Colonic mucosa (tissue), 4 donors: ENCODE results near the gene CAPRIN2. TPM values are rescaled to one million over a fixed set of nuclear protein-coding genes. Genes with fewer than 3 reads are reported as not detected.

ENCODE experiments used
- DNase-seq: peaks from one replicate; pipeline ENCODE4 v3.0.0-alpha.2; 2020
- H3K27ac ChIP-seq: fragments of 200-600 bp; one replicate; pipeline ENCODE4 v1.8.0; 2021
- H3K27me3 ChIP-seq: fragments of 200-600 bp; one replicate; pipeline ENCODE4 v1.8.0; 2021
- H3K36me3 ChIP-seq: fragments of 200-600 bp; one replicate; pipeline ENCODE4 v1.8.0; 2021
- H3K4me1 ChIP-seq: fragments of 200-600 bp; one replicate; pipeline ENCODE4 v1.8.0; 2021; ENCODE audit warnings: mild to moderate bottlenecking
- H3K4me3 ChIP-seq: fragments of 200-600 bp; one replicate; pipeline ENCODE4 v1.8.0; 2021
- H3K9ac ChIP-seq, 2 donors: one replicate each; pipeline ENCODE4 v1.7.0; 2013; ENCODE audit warnings: control low read depth in 2 of 2, low read depth in 2 of 2, low read length in 2 of 2
- H3K9me3 ChIP-seq: fragments of 200-600 bp; one replicate; pipeline ENCODE4 v1.8.0; 2021
- CTCF ChIP-seq: fragments of 200-600 bp; IDR thresholded peaks from one replicate; pipeline ENCODE4 v1.8.0; 2022; ENCODE audit warnings: antibody characterized with exemption, mild to moderate bottlenecking
- intact Hi-C: fragments of 100-400 bp; cut with DNase I; formaldehyde crosslinking; loops from one replicate; pipeline ENCODE4 v1.14.1; 2022
- total RNA-seq, 2 donors: library from RNA; stranded (reverse); fragmentation: NEBNext Ultra II Directional in 1 of 2; extraction: Animal tissue kit (Norgen Biotek cat#: 25700) in 1 of 2; gene quantifications; one replicate each; pipeline ENCODE4 v1.2.1, GENCODE V29; 2021
- donor health status: healthy.
- donor health status: DM: no; HTN: no; CAD: no.
- donor health status: DM: no; HTN: no; CAD: no.

CAPRIN2 gene
- total RNA-seq, 2 donors from 2014 or later, result 6.1 to 8.2 TPM

- Histone ChIP-seq H3K27me3 (no peaks in the 10 kb centered on the region), H3K4me3 (no peak overlapping the region), H3K27ac (no peak overlapping the region), H3K4me1 (peaks cover 7% of the 10 kb centered on the region), H3K9ac (no peak overlapping the region), H3K9me3 (no peaks in the 10 kb centered on the region), H3K36me3 (no peaks in the 10 kb centered on the region)
- DNase-seq, result no peak
- no peak for TF ChIP-seq CTCF
- intact Hi-C loops, result loop anchor here (10.0 kb wide), 1 partner anchor 58 kb away; the partner anchor contains the start of gene IPO8
Measured at GRCh38 chr12:30753233-30753632, 1.5 kb downstream of the CAPRIN2 start.

GRCh38 chr12:30752255-30752654 is 2.5 kb downstream of the CAPRIN2 start:
- no peaks in the 10 kb centered on the region for H3K36me3 ChIP-seq
- H3K27me3 ChIP-seq, result no peaks in the 10 kb centered on the region
- no peaks in the 10 kb centered on the region for H3K9me3 ChIP-seq
- DNase-seq, result no peak
- no peak overlapping the region for H3K9ac ChIP-seq
- H3K4me3 ChIP-seq, result no peak overlapping the region
- intact Hi-C loops, result loop anchor here (10.0 kb wide), 1 partner anchor 57 kb away; the partner anchor contains the start of gene IPO8
- H3K4me1 ChIP-seq, result peaks cover 7% of the 10 kb centered on the region
- TF ChIP-seq CTCF, result no peak
- no peak overlapping the region for H3K27ac ChIP-seq

- Histone ChIP-seq H3K9me3 (no peaks in the 10 kb centered on the region), H3K36me3 (no peaks in the 10 kb centered on the region), H3K4me1 (no peaks in the 10 kb centered on the region), H3K27me3 (no peaks in the 10 kb centered on the region), H3K9ac (no peak overlapping the region), H3K27ac (no peak overlapping the region), H3K4me3 (no peak overlapping the region)
- DNase-seq, result no peak
- TF ChIP-seq CTCF, result no peak
- intact Hi-C loops, result no loop called here
Measured at GRCh38 chr12:30748147-30748546, 6.6 kb downstream of the CAPRIN2 start.

- Histone ChIP-seq H3K27ac (no peak overlapping the region), H3K4me1 (no peaks in the 10 kb centered on the region), H3K27me3 (no peaks in the 10 kb centered on the region), H3K9ac (no peak overlapping the region), H3K4me3 (no peak overlapping the region), H3K36me3 (no peaks in the 10 kb centered on the region), H3K9me3 (no peaks in the 10 kb centered on the region)
- intact Hi-C loops, result no loop called here
- DNase-seq, result no peak
- TF ChIP-seq CTCF, result no peak
Measured at GRCh38 chr12:30746190-30746589, 8.6 kb downstream of the CAPRIN2 start.

- DNase-seq, result no peak
- Histone ChIP-seq H3K4me3 (no peak overlapping the region), H3K9me3 (no peaks in the 10 kb centered on the region), H3K27ac (no peak overlapping the region), H3K9ac (no peak overlapping the region), H3K4me1 (no peaks in the 10 kb centered on the region), H3K36me3 (no peaks in the 10 kb centered on the region), H3K27me3 (no peaks in the 10 kb centered on the region)
- intact Hi-C loops, result no loop called here
- no peak for TF ChIP-seq CTCF
Measured at GRCh38 chr12:30744321-30744720, 10.4 kb downstream of the CAPRIN2 start.
